Breast epithelium (tissue), 3 donors: Measurements from ENCODE around the gene NEGR1.

Experiments used
- CTCF ChIP-seq, 3 donors: fragments of 450-650 bp; IDR thresholded peaks; one replicate each; pipeline ENCODE4 v1.5.1; 2016 to 2017; ENCODE audit warnings: antibody characterized with exemption in 3 of 3, mild to moderate bottlenecking in 3 of 3, moderate library complexity in 3 of 3
- POLR2A ChIP-seq: fragments of 450-650 bp; IDR thresholded peaks from one replicate; pipeline ENCODE4 v1.6.1; 2016; ENCODE audit warnings: antibody characterized with exemption, mild to moderate bottlenecking, moderate library complexity
- POLR2AphosphoS5 ChIP-seq, 3 donors: sonication (generic); formaldehyde crosslinking; IDR thresholded peaks; one replicate each; pipeline ENCODE4 v1.6.1; 2017; ENCODE audit warnings: antibody characterized with exemption in 3 of 3

GRCh38 chr1:72111662-72112061 lies 170.7 kb downstream of the NEGR1 start:
- TF ChIP-seq CTCF (IDR thresholded peaks at IDR 0.05) (no peak), POLR2AphosphoS5 (IDR thresholded peaks at IDR 0.05) (no peak), POLR2A (no peak)
